GM19238 (cell line): ENCODE data around the gene APLP2.
"Not testable (repeated sequence)": the region's sequence is repeated elsewhere in the genome, so short reads cannot be mapped to it uniquely, and the experiment has no call there.

ENCODE experiments used
- DNase-seq: peaks from one replicate; pipeline ENCODE4 v3.0.0; 2011; ENCODE audit warnings: low spot score; ENCODE audit not compliant: insufficient read length

The APLP2 gene

DNA sequence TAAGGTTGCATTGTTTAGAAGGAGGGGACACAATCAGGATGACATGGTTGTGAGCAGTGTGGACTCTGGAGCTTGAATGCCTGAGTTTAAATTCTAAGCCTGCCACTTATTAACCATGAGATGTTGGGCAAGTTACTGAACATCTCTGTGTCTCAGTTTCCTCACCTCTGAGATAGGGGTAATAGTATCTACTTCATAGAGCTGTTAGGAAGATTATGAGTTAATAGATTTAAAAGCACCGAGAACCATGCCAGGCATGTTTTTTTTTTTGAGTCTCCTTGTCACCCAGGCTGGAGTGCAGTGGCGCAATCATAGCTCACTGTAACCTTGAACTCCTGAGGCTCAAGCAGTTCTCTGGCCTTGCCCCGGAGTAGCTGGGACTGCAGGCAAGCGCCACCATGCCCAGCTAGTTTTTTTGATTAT is 123.2 kb downstream of the APLP2 start:
- no peak for DNase-seq

DNA sequence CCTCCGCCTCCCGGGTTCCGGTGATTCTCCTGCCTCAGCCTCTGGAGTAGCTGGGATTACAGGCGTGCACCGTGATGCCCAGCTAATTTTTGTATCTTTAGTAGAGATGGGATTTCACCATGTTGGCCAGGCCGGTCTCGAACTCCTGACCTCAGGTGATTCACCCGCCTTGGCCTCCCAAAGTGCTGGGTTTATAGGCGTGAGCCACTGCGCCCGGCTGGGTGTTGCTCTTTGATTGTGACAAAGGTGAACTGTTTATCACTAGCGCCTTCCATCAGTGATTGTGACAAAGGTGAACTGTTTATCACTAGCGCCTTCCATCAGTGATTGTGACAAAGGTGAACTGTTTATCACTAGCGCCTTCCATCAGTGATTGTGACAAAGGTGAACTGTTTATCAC is 123.9 kb downstream of the APLP2 start:
- DNase-seq = not testable (repeated sequence)
